ENCODE data around the gene ST8SIA5. TPM values are rescaled to one million over a fixed set of nuclear protein-coding genes. Genes with fewer than 3 reads are reported as not detected.

Gene ST8SIA5
- total and polyA plus RNA-seq, 9 of the 15 experiments (the other 6 are each of a cell fraction or from before 2014, with no cell fraction given), result 0.03 to 0.33 (median 0.06) TPM; not detected in 5

DNA sequence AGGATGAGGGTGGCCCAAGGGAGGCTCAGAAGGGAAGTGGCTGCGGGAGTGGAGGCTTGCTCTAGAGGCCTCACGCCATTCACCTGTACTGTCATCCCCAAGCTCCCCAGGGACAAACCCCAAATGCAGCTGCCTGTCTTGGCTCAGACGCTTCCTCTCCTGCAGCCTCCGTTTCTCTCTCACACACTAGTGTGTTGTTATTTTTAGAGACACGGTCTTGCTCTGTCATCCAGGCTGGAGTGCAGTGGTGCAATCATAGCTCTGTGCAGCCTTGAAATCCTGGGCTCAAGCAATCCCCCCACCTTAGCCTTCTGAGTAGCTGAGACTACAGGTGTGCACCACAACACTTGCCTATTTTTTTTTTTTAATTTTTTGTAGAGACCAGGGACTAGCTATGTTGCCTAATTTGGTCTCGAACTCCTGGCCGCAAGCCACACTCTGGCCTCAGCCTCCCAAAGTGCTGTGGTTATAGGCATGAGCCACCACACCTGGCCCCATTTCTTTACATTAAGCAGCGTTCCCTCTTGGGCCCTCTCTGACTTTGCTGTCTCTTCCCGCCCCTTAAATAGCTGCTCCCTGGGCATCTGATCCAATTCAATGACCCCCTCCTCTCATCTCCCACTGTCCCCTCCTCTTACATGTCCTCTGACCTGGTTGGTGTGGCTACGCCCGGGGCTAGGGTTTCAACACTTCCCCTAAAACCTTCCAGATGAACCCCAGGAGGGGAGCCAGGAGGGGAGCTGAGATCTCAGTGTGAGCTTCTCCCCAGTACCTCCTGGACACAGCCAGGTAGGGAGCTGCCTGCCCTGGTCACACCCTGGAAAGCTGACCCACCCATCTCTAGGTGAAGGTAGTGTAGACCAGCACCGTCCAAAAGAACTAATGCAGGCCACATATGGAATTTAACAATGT lies 75.8 kb downstream of the ST8SIA5 start:
- Histone ChIP-seq H3K9me3 (replicated peaks; ENCODE audit: control insufficient read depth, insufficient read depth, low read depth, low read length) (no peaks in the 10 kb centered on the region), H3K9ac (ENCODE audit: insufficient read depth in 1 of 2, low read depth in 2 of 2, low read length in 2 of 2) (no peak overlapping the region), H2AFZ (ENCODE audit: low read depth, low read length) (no peak overlapping the region), H3K36me3 (ENCODE audit: control insufficient read depth, insufficient read depth, low read length) (no peaks in the 10 kb centered on the region), H4K20me1 (replicated peaks; ENCODE audit: control insufficient read depth, insufficient read depth, low read length) (no peaks in the 10 kb centered on the region; the same call in 1 of the 2 replicates), H3K79me2 (ENCODE audit: control insufficient read depth, insufficient read depth, low read length) (no peaks in the 10 kb centered on the region), H3K9me1 (ENCODE audit: control insufficient read depth, insufficient read depth, low read length) (no peaks in the 10 kb centered on the region), H3K4me2 (ENCODE audit: insufficient read depth, low read length) (no peak overlapping the region), H3K27ac (ENCODE audit: extremely low read depth, low read depth, low read length) (no peak overlapping the region), H3K4me1 (replicated peaks in 1 of 2; ENCODE audit: control insufficient read depth in 2 of 2, insufficient read depth in 2 of 2, low read length in 2 of 2) (peaks cover 0 to 8% of the 10 kb centered on the region in 2 experiments; a peak in 2 of 5 replicates), H3K27me3 (ENCODE audit: control insufficient read depth in 2 of 2, insufficient read depth in 2 of 2, low read length in 2 of 2) (peaks cover 2 to 34% of the 10 kb centered on the region in 2 experiments; a peak in 4 of 5 replicates), H3K4me3 (no peak overlapping the region)
- BruUV-seq (replicated peaks), result no TSS peak
- CTCF ChIA-PET (ENCODE audit: low intra/inter-chr PET ratio), result interaction anchor here (0.6 kb wide), 1 partner anchor 1053 kb away, joined by 3 read pairs; no protein-coding TSS in a partner anchor
- FAIRE-seq, result no peak
- no peak for TF ChIP-seq ZNF584 (CRISPR knock-in tag; IDR thresholded peaks at IDR 0.05; ENCODE audit: low read depth)
- TF ChIP-seq, protein P1, sequence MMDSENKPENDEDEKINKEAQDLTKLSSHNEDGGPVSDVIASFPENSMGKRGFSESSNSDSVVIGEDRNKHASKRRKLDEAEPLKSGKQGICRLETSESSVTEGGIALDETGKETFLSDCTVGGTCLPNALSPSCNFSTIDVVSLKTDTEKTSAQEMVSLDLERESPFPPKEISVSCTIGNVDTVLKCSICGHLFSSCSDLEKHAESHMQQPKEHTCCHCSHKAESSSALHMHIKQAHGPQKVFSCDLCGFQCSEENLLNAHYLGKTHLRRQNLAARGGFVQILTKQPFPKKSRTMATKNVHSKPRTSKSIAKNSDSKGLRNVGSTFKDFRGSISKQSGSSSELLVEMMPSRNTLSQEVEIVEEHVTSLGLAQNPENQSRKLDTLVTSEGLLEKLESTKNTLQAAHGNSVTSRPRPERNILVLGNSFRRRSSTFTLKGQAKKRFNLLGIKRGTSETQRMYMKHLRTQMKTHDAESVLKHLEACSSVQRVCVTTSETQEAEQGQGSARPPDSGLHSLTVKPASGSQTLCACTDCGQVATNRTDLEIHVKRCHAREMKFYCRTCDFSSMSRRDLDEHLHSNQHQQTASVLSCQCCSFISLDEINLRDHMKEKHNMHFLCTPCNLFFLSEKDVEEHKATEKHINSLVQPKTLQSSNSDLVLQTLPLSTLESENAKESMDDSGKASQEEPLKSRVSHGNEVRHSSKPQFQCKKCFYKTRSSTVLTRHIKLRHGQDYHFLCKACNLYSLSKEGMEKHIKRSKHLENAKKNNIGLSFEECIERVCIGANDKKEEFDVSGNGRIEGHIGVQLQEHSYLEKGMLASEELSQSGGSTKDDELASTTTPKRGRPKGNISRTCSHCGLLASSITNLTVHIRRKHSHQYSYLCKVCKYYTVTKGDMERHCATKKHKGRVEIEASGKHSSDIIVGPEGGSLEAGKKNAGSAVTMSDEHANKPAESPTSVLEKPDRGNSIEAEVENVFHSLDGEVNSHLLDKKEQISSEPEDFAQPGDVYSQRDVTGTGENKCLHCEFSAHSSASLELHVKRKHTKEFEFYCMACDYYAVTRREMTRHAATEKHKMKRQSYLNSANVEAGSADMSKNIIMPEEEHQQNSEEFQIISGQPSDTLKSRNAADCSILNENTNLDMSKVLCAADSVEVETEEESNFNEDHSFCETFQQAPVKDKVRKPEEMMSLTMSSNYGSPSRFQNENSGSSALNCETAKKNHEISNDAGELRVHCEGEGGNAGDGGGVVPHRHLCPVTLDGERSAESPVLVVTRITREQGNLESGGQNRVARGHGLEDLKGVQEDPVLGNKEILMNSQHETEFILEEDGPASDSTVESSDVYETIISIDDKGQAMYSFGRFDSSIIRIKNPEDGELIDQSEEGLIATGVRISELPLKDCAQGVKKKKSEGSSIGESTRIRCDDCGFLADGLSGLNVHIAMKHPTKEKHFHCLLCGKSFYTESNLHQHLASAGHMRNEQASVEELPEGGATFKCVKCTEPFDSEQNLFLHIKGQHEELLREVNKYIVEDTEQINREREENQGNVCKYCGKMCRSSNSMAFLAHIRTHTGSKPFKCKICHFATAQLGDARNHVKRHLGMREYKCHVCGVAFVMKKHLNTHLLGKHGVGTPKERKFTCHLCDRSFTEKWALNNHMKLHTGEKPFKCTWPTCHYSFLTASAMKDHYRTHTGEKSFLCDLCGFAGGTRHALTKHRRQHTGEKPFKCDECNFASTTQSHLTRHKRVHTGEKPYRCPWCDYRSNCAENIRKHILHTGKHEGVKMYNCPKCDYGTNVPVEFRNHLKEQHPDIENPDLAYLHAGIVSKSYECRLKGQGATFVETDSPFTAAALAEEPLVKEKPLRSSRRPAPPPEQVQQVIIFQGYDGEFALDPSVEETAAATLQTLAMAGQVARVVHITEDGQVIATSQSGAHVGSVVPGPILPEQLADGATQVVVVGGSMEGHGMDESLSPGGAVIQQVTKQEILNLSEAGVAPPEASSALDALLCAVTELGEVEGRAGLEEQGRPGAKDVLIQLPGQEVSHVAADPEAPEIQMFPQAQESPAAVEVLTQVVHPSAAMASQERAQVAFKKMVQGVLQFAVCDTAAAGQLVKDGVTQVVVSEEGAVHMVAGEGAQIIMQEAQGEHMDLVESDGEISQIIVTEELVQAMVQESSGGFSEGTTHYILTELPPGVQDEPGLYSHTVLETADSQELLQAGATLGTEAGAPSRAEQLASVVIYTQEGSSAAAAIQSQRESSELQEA (IDR thresholded peaks at IDR 0.05; ENCODE audit: low read depth), result no peak
- POLR2A ChIA-PET, result interaction anchor here (1.0 kb wide), 1 partner anchor 10 kb away, joined by 4 read pairs; no protein-coding TSS in a partner anchor
- no peak for ATAC-seq
- in situ Hi-C loops (cut with MboI) (no loop called here), intact Hi-C loops (cut with micrococcal nuclease) (no loop called here)
- no peak for DNase-seq (ENCODE audit: extremely low read depth in 1 of 4, low spot score in 3 of 4)
- WGBS (ENCODE audit: insufficient coverage, low coverage, missing lambda C conversion rate), result under 1% methylated on average over 10 of the region's 12 CpGs
